Kidney epithelial cell (primary cell): ENCODE measurements around the gene TYROBP. TPM values are rescaled to one million over a fixed set of nuclear protein-coding genes. Genes with fewer than 3 reads are reported as not detected.

Experiments used
- DNase-seq: peaks from one replicate; pipeline ENCODE4 v3.0.0-alpha.2; 2010; ENCODE audit warnings: low read depth
- H3K27me3 ChIP-seq: 2 replicates; pipeline ENCODE4 v1.6.0; 2011; ENCODE audit warnings: low read length; ENCODE audit not compliant: control insufficient read depth, insufficient read depth
- H3K36me3 ChIP-seq: 2 replicates; pipeline ENCODE4 v1.5.1; 2011; ENCODE audit warnings: low read length; ENCODE audit not compliant: control insufficient read depth, insufficient read depth
- H3K4me3 ChIP-seq: 2 replicates; pipeline ENCODE4 v1.5.1; 2011; ENCODE audit warnings: low read depth, mild to moderate bottlenecking, control low read depth, low read length
- total RNA-seq: library from RNA; depleted of rRNA; stranded (reverse); fragments of >200 nt; gene quantifications from 2 replicates; pipeline ENCODE4 v1.2.3, GENCODE V29; 2015
- TF ChIP-seq, protein P1 (sequence below): IDR thresholded peaks from 2 replicates; pipeline ENCODE4 v1.5.1; 2011; ENCODE audit warnings: mild to moderate bottlenecking, moderate library complexity, low read length, control low read depth, inconsistent platforms; ENCODE audit not compliant: insufficient read depth, poor library complexity, severe bottlenecking

The TYROBP gene
- total RNA-seq, 1 donor from 2014 or later, result not detected

DNA sequence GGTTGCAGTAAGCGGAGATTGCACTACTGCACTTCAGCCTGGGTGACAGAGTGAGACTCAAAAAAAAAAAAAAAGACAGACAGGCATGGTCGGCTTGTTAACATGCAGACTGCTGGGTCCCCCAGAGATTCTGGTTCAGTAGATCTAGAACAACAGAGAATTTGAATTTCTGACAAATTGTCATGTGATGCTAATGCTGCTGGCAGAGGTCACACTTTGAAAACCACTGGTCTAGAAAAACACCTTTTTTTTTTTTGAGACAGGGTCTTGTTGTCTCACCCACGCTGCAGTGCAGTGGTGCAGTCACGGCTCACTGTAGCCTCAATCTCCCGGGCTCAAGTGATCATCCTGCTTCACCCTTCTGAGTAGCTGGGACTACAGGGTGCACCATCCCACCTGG, 20.4 kb upstream of the TYROBP start:
- DNase-seq, result no peak
- peaks cover 4% of the 10 kb centered on the region for H3K27me3 ChIP-seq
- H3K4me3 ChIP-seq, result no peak overlapping the region
- H3K36me3 ChIP-seq, result no peaks in the 10 kb centered on the region
- TF ChIP-seq, protein P1, sequence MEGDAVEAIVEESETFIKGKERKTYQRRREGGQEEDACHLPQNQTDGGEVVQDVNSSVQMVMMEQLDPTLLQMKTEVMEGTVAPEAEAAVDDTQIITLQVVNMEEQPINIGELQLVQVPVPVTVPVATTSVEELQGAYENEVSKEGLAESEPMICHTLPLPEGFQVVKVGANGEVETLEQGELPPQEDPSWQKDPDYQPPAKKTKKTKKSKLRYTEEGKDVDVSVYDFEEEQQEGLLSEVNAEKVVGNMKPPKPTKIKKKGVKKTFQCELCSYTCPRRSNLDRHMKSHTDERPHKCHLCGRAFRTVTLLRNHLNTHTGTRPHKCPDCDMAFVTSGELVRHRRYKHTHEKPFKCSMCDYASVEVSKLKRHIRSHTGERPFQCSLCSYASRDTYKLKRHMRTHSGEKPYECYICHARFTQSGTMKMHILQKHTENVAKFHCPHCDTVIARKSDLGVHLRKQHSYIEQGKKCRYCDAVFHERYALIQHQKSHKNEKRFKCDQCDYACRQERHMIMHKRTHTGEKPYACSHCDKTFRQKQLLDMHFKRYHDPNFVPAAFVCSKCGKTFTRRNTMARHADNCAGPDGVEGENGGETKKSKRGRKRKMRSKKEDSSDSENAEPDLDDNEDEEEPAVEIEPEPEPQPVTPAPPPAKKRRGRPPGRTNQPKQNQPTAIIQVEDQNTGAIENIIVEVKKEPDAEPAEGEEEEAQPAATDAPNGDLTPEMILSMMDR, result no peak

- TF ChIP-seq, protein P1, result no peak
- Histone ChIP-seq H3K27me3 (peaks cover 4% of the 10 kb centered on the region), H3K4me3 (no peak overlapping the region), H3K36me3 (no peaks in the 10 kb centered on the region)
- DNase-seq, result no peak
These were observed 17.4 kb upstream of the TYROBP start for GRCh38 chr19:35925501-35925900.

- TF ChIP-seq, protein P1, result no peak
- no peaks in the 10 kb centered on the region for H3K36me3 ChIP-seq
- no peak for DNase-seq
- H3K27me3 ChIP-seq, result peaks cover 2% of the 10 kb centered on the region
- H3K4me3 ChIP-seq, result no peak overlapping the region
These were observed 12.9 kb upstream of the TYROBP start for GRCh38 chr19:35921012-35921411.

GRCh38 chr19:35919306-35919705, 11.2 kb upstream of the TYROBP start:
- Histone ChIP-seq H3K36me3 (no peaks in the 10 kb centered on the region), H3K4me3 (no peak overlapping the region), H3K27me3 (no peaks in the 10 kb centered on the region)
- TF ChIP-seq, protein P1, result no peak
- DNase-seq, result no peak

DNA sequence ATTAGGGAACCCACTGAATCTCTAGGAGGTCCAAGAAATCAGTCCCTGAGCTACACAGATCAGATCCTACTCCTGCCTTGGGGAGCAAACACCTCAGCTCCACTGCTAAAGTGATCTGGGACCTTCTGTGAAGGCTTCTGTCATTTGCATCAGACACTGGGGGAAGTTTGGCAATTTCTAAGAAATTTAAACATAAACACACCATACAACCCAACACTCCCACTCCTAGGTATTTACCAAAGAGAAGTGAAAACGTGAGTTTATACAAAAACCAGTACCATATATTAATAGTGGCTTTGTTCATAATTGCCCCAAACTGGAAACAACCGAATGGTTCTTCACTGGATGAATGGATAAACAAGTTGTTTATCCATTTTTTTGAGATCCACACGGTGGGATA, 7.3 kb upstream of the TYROBP start:
- DNase-seq, result no peak
- TF ChIP-seq, protein P1, result no peak
- Histone ChIP-seq H3K36me3 (no peaks in the 10 kb centered on the region), H3K4me3 (no peak overlapping the region), H3K27me3 (no peaks in the 10 kb centered on the region)

DNA sequence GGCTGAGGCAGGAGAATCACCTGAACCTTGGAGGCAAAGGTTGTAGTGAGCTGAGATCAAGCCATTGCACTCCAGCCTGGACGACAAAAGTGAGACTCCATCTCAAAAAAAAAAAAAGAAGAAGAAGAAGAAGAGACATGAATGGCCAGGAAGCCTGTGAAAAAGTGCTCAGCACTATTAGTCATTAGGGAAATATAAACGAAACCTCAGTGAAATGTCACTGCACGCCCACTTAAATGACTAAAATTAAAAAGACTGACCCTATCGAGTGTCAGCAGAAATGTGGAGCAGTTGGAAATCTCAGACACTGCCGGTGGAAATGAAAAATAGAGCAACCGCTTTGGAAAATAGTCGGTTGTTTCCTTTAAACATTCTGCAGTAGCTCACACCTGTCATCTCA, 5.5 kb upstream of the TYROBP start:
- DNase-seq, result no peak

More for the DNA sequence above, 5.5 kb upstream of the TYROBP start:
- Histone ChIP-seq H3K27me3 (no peaks in the 10 kb centered on the region), H3K4me3 (no peak overlapping the region), H3K36me3 (no peaks in the 10 kb centered on the region)
- TF ChIP-seq, protein P1, result no peak
